ENCODE results near the gene TATDN3. TPM values are rescaled to one million over a fixed set of nuclear protein-coding genes. Genes with fewer than 3 reads are reported as not detected.

TATDN3 gene
- polyA plus RNA-seq, 1 donor (not counting 4 experiments of a cell fraction or from before 2014, with no cell fraction given), result 11.6 TPM

DNA sequence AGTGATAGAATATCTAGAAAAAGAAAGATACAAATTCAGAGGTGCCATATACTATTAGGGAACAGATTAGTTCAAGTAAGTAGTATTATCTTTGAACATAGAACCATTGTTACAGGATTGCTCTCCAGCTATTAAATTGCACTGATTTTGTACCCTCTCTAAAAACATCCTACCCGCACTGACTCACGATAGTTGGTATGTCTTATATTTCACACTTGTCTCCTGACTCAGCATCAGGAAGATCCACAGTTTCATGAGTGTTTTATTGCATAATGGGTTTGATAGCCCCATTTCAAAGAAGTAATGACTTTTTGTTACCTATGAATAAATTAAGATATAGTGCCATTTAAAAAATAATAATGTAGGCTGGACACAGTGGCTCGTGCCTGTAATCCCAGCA lies 6.0 kb downstream of the TATDN3 start:
- no peaks in the 10 kb centered on the region for H3K9me3 ChIP-seq (ENCODE audit: control insufficient read depth, low read depth, low read length)
- H3K4me1 ChIP-seq (ENCODE audit: control insufficient read depth, extremely low read depth, insufficient read depth, low read length), result peaks cover 2% of the 10 kb centered on the region
- no peak overlapping the region for H2AFZ ChIP-seq (ENCODE audit: control insufficient read depth, low read length)
- H3K9me1 ChIP-seq (ENCODE audit: control insufficient read depth, extremely low read depth, insufficient read depth, low read length), result no peaks in the 10 kb centered on the region
- no peaks in the 10 kb centered on the region for H3K27me3 ChIP-seq (ENCODE audit: control insufficient read depth, extremely low read depth, insufficient read depth, low read length)
- dilution Hi-C loops (cut with MboI; ENCODE audit: extremely low pct_ligation_motif_present, low sequenced_read_pairs), result no loop called here
- H3K27ac ChIP-seq (ENCODE audit: control insufficient read depth, insufficient read depth, low read length), result no peak overlapping the region
- H3K4me2 ChIP-seq (ENCODE audit: control insufficient read depth, extremely low read depth, insufficient read depth, low read depth, low read length), result no peak overlapping the region
- H3K79me2 ChIP-seq (ENCODE audit: control insufficient read depth, insufficient read depth, low read length), result no peaks in the 10 kb centered on the region
- peaks cover 0 to 7% of the 10 kb centered on the region in 2 experiments for H3K36me3 ChIP-seq (ENCODE audit: control insufficient read depth in 2 of 2, extremely low read depth in 1 of 2, insufficient read depth in 2 of 2, low read length in 2 of 2)
- H3K4me3 ChIP-seq (ENCODE audit: control insufficient read depth in 2 of 3, extremely low read depth in 1 of 3, insufficient read depth in 2 of 3, low read depth in 1 of 3, low read length in 3 of 3), result no peak overlapping the region
- no peak for FAIRE-seq
- no peak for DNase-seq (ENCODE audit: low read depth, low spot score)
- H3K9ac ChIP-seq (ENCODE audit: control insufficient read depth, extremely low read depth, insufficient read depth, low read length), result no peak overlapping the region
- no peaks in the 10 kb centered on the region for H4K20me1 ChIP-seq (ENCODE audit: control insufficient read depth, extremely low read depth, insufficient read depth, low read length)
- TF ChIP-seq, protein P1, sequence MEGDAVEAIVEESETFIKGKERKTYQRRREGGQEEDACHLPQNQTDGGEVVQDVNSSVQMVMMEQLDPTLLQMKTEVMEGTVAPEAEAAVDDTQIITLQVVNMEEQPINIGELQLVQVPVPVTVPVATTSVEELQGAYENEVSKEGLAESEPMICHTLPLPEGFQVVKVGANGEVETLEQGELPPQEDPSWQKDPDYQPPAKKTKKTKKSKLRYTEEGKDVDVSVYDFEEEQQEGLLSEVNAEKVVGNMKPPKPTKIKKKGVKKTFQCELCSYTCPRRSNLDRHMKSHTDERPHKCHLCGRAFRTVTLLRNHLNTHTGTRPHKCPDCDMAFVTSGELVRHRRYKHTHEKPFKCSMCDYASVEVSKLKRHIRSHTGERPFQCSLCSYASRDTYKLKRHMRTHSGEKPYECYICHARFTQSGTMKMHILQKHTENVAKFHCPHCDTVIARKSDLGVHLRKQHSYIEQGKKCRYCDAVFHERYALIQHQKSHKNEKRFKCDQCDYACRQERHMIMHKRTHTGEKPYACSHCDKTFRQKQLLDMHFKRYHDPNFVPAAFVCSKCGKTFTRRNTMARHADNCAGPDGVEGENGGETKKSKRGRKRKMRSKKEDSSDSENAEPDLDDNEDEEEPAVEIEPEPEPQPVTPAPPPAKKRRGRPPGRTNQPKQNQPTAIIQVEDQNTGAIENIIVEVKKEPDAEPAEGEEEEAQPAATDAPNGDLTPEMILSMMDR (optimal IDR thresholded peaks at IDR 0.05 in 1 of 3, IDR thresholded peaks at IDR 0.05 in 1 of 3, conservative IDR thresholded peaks at IDR 0.05 in 1 of 3; ENCODE audit: extremely low read depth in 1 of 3, insufficient read depth in 2 of 3, low read length in 3 of 3), result no peak
- TF ChIP-seq EZH2 (IDR thresholded peaks at IDR 0.05; ENCODE audit: low read length), result no peak

DNA sequence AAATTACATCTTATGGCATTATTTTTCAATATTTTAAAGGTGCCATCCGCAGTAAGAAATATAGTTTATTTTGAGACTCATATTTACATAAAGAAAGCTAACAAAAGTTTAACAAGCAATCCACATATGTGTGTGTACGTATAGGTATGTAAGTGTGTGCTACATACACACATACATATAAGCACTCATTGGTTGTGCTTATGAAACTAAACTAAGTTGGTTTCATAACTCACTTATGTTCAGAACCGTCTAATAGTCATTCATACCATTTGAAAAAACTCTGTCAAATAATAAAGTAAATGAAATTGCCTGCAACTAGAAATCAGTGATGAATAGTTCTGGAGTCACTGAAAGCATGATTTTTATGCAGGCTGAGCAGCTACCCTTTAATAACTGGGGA lies 14.1 kb downstream of the TATDN3 start:
- Histone ChIP-seq H3K27ac (ENCODE audit: control insufficient read depth, insufficient read depth, low read length) (no peak overlapping the region), H2AFZ (ENCODE audit: control insufficient read depth, low read length) (no peak overlapping the region), H3K4me2 (ENCODE audit: control insufficient read depth, extremely low read depth, insufficient read depth, low read depth, low read length) (no peak overlapping the region), H3K4me3 (ENCODE audit: control insufficient read depth in 2 of 3, extremely low read depth in 1 of 3, insufficient read depth in 2 of 3, low read depth in 1 of 3, low read length in 3 of 3) (no peak overlapping the region), H3K79me2 (ENCODE audit: control insufficient read depth, insufficient read depth, low read length) (no peaks in the 10 kb centered on the region), H3K9me3 (ENCODE audit: control insufficient read depth, low read depth, low read length) (no peaks in the 10 kb centered on the region), H3K9ac (ENCODE audit: control insufficient read depth, extremely low read depth, insufficient read depth, low read length) (no peak overlapping the region), H3K36me3 (ENCODE audit: control insufficient read depth in 2 of 2, extremely low read depth in 1 of 2, insufficient read depth in 2 of 2, low read length in 2 of 2) (no peaks in the 10 kb centered on the region), H3K27me3 (ENCODE audit: control insufficient read depth, extremely low read depth, insufficient read depth, low read length) (no peaks in the 10 kb centered on the region), H3K4me1 (ENCODE audit: control insufficient read depth, extremely low read depth, insufficient read depth, low read length) (no peaks in the 10 kb centered on the region), H3K9me1 (ENCODE audit: control insufficient read depth, extremely low read depth, insufficient read depth, low read length) (no peaks in the 10 kb centered on the region), H4K20me1 (ENCODE audit: control insufficient read depth, extremely low read depth, insufficient read depth, low read length) (no peaks in the 10 kb centered on the region)
- FAIRE-seq (no peak), DNase-seq (ENCODE audit: low read depth, low spot score) (no peak)
- dilution Hi-C loops (cut with MboI; ENCODE audit: extremely low pct_ligation_motif_present, low sequenced_read_pairs), result no loop called here
- TF ChIP-seq, protein P1 (optimal IDR thresholded peaks at IDR 0.05 in 1 of 3, IDR thresholded peaks at IDR 0.05 in 1 of 3, conservative IDR thresholded peaks at IDR 0.05 in 1 of 3; ENCODE audit: extremely low read depth in 1 of 3, insufficient read depth in 2 of 3, low read length in 3 of 3), result no peak
- no peak for TF ChIP-seq EZH2 (IDR thresholded peaks at IDR 0.05; ENCODE audit: low read length)
